Heart left ventricle (tissue), 16 donors: ENCODE results near the gene BIRC2. TPM values are rescaled to one million over a fixed set of nuclear protein-coding genes. Genes with fewer than 3 reads are reported as not detected.

ENCODE experiments used
- ATAC-seq, 4 donors: fragments of 200-7000 bp; cut with Tn5 transposase; one replicate each; pipeline ENCODE4 v1.9.1; 2020 to 2022; ENCODE audit warnings: moderate library complexity in 4 of 4, mild to moderate bottlenecking in 3 of 4, moderate number of reproducible peaks in 1 of 4
- DNase-seq, 5 donors: peaks; one replicate each; pipeline ENCODE4 v3.0.0-alpha.2; 2020
- H3K27ac ChIP-seq, 12 donors: fragments of 200-600 bp; sonication (generic) in 4 of 12; one replicate each; pipeline versions ENCODE4 v1.5.0 to v1.8.0; 2016 to 2022; ENCODE audit warnings: mild to moderate bottlenecking in 2 of 12
- H3K27me3 ChIP-seq, 9 donors: fragments of 200-600 bp; sonication (generic) in 2 of 9; one replicate each; pipeline versions ENCODE4 v1.5.1 to v1.8.0; 2016 to 2022; ENCODE audit warnings: mild to moderate bottlenecking in 3 of 9
- H3K36me3 ChIP-seq, 9 donors: fragments of 200-600 bp; sonication (generic) in 2 of 9; one replicate each; pipeline versions ENCODE4 v1.5.0 to v1.8.0; 2018 to 2022; ENCODE audit warnings: mild to moderate bottlenecking in 2 of 9
- H3K4me1 ChIP-seq, 12 donors: fragments of 200-600 bp; sonication (generic) in 4 of 12; one replicate each; pipeline versions ENCODE4 v1.5.0 to v1.8.0; 2016 to 2022; ENCODE audit warnings: mild to moderate bottlenecking in 3 of 12
- H3K4me3 ChIP-seq, 12 donors: fragments of 200-600 bp; sonication (generic) in 4 of 12; one replicate each; pipeline versions ENCODE4 v1.5.0 to v1.8.0; 2017 to 2022; ENCODE audit warnings: mild to moderate bottlenecking in 9 of 12, moderate library complexity in 4 of 12
- H3K9me3 ChIP-seq, 12 donors: fragments of 200-600 bp; sonication (generic) in 4 of 12; one replicate each; pipeline versions ENCODE4 v1.5.0 to v1.8.0; 2016 to 2022; ENCODE audit warnings: mild to moderate bottlenecking in 1 of 12
- POLR2A ChIP-seq, 2 donors: fragments of 450-650 bp; IDR thresholded peaks; one replicate each; pipeline ENCODE4 v1.6.1; 2017; ENCODE audit warnings: antibody characterized with exemption in 2 of 2, mild to moderate bottlenecking in 2 of 2, moderate library complexity in 2 of 2
- WGBS, 4 donors: extraction: QIAGEN DNeasy Blood & Tissue Kit in 2 of 4; methylation state at CpG; one replicate each; pipeline versions ENCODE4 v1.1.5 to v1.1.7; 2013 to 2018; 5-methylcytosine and 5-hydroxymethylcytosine counted together
- intact Hi-C, 10 donors: fragments of 100-400 bp; cut with DNase I; formaldehyde crosslinking; loops; one replicate each; pipeline versions ENCODE4 v1.11.1 to v1.14.2; 2022
- polyA plus RNA-seq, 2 donors: library from polyadenylated mRNA; stranded (reverse); fragments of 200-250 nt; gene quantifications; one replicate each; pipeline ENCODE4 v1.2.3, GENCODE V29; 2013
- total RNA-seq, 9 donors: library from RNA; depleted of rRNA in 2 of 9; stranded (reverse); fragments of >200 nt in 2 of 9; fragmentation: NEBNext Ultra II Directional in 3 of 9; extraction: Animal tissue kit (Norgen Biotek cat#: 25700) in 3 of 9; gene quantifications; one replicate each; pipeline versions ENCODE4 v1.1.0 to v1.2.4, GENCODE V29; 2016 to 2023
- TF ChIP-seq, protein P1 (sequence below), 12 donors: fragments of 200-600 bp; sonication (generic) in 4 of 12; IDR thresholded peaks; one replicate each; pipeline versions ENCODE4 v1.5.0 to v1.8.0; 2018 to 2022; ENCODE audit warnings: antibody characterized with exemption in 12 of 12, mild to moderate bottlenecking in 5 of 12
- donor health status: ischemic (EF 13 %, LVEDD 7.1; RV severe dilation, severe dysfunction).
- donor health status: healthy with polysubstance abuse.
- donor health status: DM: no; HTN: yes; CAD: no.
- donor health status: DM: no; HTN: no; CAD: no.
- donor health status: ischemic (EF 25% LVEDD 6.9; RV normal size, moderate dysfunction).
- donor health status: ischemic (EF 25% LVEDD 5.7; RV mildly dilated, moderate dysfunction).
- donor health status: healthy.
- donor health status: DM: yes; HTN: yes; CAD: no.
- donor health status: ischemic (EF 35%, LVEDD 5.7; RV mildly dilated, moderate dysfunction).
- donor health status: nonischemic (EF 11% LVEDD 7.7; RV severe dilation, severe dysfunction).
- donor health status: DM: yes; HTN: yes; CAD: no.
- donor health status: PGD.
- donor health status: ischemic (EF 29% LVEDD 5.4; RV normal size, mild dysfunction).
- donor health status: nonischemic (EF 23%, LVEDD 6.1; RV moderate dilation, normal function).

The BIRC2 gene
- total and polyA plus RNA-seq, 11 donors, result 17.9 to 39.9 (median 32.7) TPM

DNA sequence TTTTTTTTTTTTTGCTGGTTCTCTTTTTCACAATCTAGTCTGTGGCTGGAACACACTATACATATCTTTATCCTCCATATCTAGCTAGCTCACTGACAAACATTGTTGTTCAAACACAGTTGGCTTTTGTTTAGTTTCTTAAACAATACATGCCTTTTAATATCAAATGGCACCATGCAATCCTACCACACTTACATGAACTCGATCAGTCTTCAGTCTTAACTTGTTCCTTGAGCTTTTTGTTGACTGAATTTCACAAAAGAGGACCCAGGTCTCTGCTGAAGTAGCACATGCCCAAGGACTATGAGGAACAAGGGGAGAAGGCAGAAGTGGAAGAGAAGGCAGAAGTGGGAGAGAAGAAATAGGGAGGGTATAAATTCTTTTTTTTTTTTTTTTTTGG is 80.1 kb downstream of the BIRC2 start:
- Histone ChIP-seq H3K4me3 (no peak overlapping the region), H3K9me3 (peaks cover 0 to 4% (median 0%) of the 10 kb centered on the region in 12 donors), H3K27ac (peak overlapping the region in 1 of 12 donors; percentile 43), H3K36me3 (no peaks in the 10 kb centered on the region), H3K4me1 (peaks cover 0 to 51% (median 19%) of the 10 kb centered on the region in 12 donors), H3K27me3 (no peaks in the 10 kb centered on the region)
- WGBS, 4 donors, result 0 to 3% (median 0%) methylated on average over 1 of the region's 1 CpG
- peak in 2 of 4 donors; percentile 22 to 24 for ATAC-seq
- no peak for DNase-seq
- TF ChIP-seq, protein P1, sequence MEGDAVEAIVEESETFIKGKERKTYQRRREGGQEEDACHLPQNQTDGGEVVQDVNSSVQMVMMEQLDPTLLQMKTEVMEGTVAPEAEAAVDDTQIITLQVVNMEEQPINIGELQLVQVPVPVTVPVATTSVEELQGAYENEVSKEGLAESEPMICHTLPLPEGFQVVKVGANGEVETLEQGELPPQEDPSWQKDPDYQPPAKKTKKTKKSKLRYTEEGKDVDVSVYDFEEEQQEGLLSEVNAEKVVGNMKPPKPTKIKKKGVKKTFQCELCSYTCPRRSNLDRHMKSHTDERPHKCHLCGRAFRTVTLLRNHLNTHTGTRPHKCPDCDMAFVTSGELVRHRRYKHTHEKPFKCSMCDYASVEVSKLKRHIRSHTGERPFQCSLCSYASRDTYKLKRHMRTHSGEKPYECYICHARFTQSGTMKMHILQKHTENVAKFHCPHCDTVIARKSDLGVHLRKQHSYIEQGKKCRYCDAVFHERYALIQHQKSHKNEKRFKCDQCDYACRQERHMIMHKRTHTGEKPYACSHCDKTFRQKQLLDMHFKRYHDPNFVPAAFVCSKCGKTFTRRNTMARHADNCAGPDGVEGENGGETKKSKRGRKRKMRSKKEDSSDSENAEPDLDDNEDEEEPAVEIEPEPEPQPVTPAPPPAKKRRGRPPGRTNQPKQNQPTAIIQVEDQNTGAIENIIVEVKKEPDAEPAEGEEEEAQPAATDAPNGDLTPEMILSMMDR (IDR thresholded peaks at IDR 0.05), result no peak
- no peak for TF ChIP-seq POLR2A (IDR thresholded peaks at IDR 0.05)
- intact Hi-C loops, result no loop called here

Other genes starting within 250 kb of the BIRC2 start
- 10 to 100 TPM; 45.6 to 93.0 (median 80.6) TPM for gene YAP1, start 236.8 kb upstream of the BIRC2 start, total RNA-seq
- gene YAP1, start 236.8 kb upstream of the BIRC2 start, polyA plus RNA-seq, result 10 to 100 TPM; 15.2 to 38.6 TPM
- gene BIRC3, start 29.7 kb upstream of the BIRC2 start, total RNA-seq, result 10 to 100 TPM in 1 of 9 donors, 1 to 10 TPM in 8; 1.8 to 21.1 (median 5.3) TPM
- gene BIRC3, start 29.7 kb upstream of the BIRC2 start, polyA plus RNA-seq, result 1 to 10 TPM; 1.6 to 3.3 TPM
- gene TMEM123, start 105.6 kb downstream of the BIRC2 start, total RNA-seq, result 100 to 1,000 TPM in 2 of 9 donors, 10 to 100 TPM in 7; 54.5 to 116 (median 81.4) TPM
- gene TMEM123, start 105.6 kb downstream of the BIRC2 start, polyA plus RNA-seq, result 10 to 100 TPM; 25.0 to 31.7 TPM
- 1 to 10 TPM in 1 of 9 donors, not detected in 8; 1.5 TPM for gene MMP7, start 183.5 kb downstream of the BIRC2 start, total RNA-seq
- gene MMP7, start 183.5 kb downstream of the BIRC2 start, polyA plus RNA-seq, result not detected